Activated CD8-positive, alpha-beta memory T cell treated with anti-CD3 and anti-CD28 coated beads, Interleukin-2, amount 50 U/mL, for 1 hour (primary cell): ENCODE measurements around the gene GALNT14.
"Not testable (repeated sequence)": the region's sequence is repeated elsewhere in the genome, so short reads cannot be mapped to it uniquely, and the experiment has no call there.

Experiments
- DNase-seq: peaks from one replicate; pipeline ENCODE4 v3.0.0-alpha.2; 2020; ENCODE audit errors: extremely low read depth

The GALNT14 gene

GRCh38 chr2:30948130-30948529, 190.1 kb downstream of the GALNT14 start:
- no peak for DNase-seq

DNA sequence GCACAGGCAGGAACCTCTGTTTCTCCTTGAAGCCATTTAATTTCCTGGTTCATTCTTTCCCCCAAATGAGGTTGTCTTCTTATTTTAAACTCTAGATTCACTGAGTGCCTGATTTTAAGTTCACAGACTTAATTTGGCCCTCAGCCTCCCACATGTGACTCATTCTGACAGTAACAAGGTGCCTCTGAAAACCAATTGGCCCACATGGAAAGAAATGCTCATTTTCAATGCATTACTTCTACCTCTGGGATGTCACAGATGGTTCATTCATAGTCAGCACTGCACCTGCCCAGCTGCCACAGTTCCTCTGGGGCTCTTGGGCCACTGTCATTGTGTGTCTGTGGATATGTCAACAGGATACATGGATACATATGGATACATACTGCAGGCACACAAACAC, 190.6 kb downstream of the GALNT14 start:
- no peak for DNase-seq

DNA sequence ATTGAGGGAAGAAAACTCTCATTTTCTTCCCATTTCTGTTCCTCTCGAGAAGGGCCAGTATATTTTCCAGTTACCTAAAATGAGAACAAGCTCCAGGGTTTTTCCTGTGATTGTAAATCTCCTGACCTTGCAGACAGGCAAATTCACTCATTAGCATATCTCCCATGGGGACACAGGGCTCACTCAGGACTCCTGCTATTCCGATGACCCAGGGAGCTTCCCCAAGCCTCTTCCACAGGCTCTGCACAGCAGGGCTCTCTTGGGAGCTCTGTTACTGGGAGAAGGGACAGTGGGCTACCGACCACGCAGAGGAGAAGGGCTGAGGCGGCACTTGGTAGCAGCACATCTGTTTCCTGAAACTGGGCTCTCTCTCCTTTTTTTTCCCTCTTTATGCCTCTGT, 195.8 kb downstream of the GALNT14 start:
- no peak for DNase-seq

GRCh38 chr2:30940839-30941238, 197.4 kb downstream of the GALNT14 start:
- DNase-seq: no peak

- no peak for DNase-seq
Observed at GRCh38 chr2:30939364-30939763, 198.9 kb downstream of the GALNT14 start.

GRCh38 chr2:30938196-30938595, 200.0 kb downstream of the GALNT14 start:
- no peak for DNase-seq

DNA sequence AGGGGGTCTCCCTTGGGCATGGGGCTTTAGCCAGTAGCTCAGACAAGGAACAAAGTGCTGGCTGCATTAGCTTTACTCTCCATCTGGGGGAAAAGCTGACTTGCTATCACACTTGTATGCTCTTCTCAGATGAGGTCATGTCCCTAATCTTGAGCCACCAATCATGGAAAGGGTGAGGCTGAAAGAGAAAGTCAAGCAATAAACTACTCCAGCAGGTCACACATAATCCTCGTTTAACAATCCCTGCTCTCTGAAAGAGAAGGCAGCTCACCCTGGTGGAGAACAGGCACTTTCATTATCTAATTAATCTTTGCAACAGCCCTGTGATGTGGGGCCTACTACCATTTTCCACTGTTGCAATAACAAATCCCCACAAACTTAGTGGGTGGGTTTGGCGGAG, 201.3 kb downstream of the GALNT14 start:
- no peak for DNase-seq

GRCh38 chr2:30935795-30936194, 202.4 kb downstream of the GALNT14 start:
- no peak for DNase-seq

- no peak for DNase-seq
Observed at GRCh38 chr2:30934066-30934465, 204.2 kb downstream of the GALNT14 start.

DNA sequence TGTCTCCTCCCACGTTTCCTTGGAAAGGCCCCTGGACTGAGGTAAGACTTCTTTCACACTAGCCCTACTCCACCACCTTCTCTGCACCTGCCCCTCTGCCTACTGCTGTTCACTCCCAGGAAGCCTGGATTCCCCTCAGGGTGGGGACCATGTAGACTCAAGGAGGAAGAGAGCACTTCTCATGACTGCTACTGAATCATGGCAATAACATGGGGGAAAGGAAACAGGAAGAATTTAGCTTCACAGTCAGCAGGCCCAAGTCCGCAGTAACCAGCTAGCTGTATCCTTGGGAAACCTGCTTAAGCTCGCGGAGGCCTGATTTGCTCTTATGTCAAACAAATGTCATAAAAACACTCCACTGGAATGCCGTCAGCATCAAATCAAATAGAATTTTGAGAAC, 204.7 kb downstream of the GALNT14 start:
- no peak for DNase-seq

- DNase-seq: no peak
Observed at GRCh38 chr2:30932870-30933269, 205.4 kb downstream of the GALNT14 start.

DNA sequence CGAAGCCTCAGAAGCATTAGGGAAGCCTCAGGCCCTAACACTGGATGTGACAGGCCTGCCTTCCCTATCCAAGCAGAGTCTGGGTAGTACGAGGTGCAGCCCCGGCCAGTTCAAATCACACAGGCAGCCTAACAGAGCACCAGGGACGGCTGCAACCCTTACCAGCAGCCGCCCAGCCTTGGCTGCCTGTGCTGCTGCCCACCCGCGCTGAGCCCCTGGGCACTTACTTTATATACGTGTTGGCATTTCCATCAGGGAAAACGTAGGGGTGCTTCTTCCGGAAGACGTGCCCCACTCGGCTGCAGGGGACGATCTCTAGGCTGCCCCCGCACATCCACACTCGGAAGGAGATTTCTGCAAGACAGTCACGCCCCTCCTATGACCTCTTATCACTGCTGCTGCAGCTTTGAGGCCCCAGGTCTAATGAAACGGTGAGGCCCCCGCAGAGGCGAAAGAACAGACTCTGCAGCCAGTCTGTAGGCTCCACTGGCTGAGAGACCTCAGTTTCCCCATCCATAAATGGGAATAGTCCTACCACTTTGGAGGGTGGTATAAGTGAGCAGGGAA, 206.3 kb downstream of the GALNT14 start:
- no peak for DNase-seq

DNA sequence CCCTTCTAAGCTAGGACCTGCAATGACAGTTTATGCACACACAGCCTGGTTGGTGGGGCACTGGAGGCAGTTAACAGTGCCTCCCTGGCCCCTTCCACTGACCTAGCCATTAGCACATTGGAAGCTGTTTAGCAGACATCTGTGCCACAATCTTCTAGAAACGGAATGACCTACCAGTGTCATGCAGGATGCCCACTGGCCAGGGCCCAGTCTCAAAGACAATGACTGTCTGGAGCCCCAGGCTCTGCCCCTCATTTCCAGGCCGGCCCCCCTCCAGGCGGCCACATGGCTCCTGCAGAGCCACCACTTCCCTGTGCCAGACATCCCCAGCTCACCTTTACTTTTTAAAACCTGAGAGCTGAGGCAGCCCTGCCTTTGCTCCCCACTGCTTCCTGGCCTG, 207.5 kb downstream of the GALNT14 start:
- no peak for DNase-seq

- DNase-seq: no peak
Observed at GRCh38 chr2:30927465-30928075, 210.7 kb downstream of the GALNT14 start.

DNA sequence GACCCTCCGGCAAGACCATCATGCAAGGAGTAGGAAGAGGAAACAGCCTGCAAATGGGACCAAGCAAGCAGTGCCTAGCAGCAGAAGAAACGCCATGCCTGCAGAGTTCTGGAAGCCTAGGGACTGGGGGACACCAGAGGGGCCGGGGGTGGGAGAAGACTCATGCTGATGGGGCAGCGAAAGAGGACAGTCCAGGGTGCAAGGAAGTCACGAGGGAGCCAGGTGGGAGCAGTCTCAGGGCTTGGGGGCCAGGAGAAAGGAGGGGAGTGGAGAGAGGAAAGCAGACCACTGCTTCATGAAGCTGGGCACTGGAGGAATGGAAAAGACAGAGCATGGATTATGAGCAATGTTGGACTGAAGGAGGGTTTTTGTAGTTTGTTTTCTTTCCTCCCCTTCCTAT, 211.6 kb downstream of the GALNT14 start:
- no peak for DNase-seq

- DNase-seq: no peak
Observed at GRCh38 chr2:30923623-30924022, 214.6 kb downstream of the GALNT14 start.

GRCh38 chr2:30920511-30920910, 217.7 kb downstream of the GALNT14 start:
- DNase-seq: no peak

DNA sequence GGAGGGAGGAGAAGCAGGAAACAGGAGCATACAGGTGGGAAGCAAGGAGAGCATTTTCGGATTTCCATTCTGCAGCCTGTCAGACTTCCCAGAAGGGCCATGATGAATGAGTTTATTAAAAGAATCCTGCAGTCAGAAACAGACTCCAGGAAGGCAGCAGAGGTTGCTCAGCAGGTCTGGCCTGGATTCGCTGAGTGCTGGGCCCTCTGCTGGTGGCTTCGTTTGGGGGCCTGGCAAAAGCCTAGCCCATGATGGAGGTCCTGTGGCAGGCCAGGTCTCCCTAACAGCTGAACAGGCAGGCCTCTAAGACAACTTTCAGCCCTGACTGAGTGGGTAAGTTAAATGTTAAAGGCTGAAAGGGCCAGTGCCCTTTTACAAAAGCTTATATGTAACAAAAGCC, 222.8 kb downstream of the GALNT14 start:
- no peak for DNase-seq

DNA sequence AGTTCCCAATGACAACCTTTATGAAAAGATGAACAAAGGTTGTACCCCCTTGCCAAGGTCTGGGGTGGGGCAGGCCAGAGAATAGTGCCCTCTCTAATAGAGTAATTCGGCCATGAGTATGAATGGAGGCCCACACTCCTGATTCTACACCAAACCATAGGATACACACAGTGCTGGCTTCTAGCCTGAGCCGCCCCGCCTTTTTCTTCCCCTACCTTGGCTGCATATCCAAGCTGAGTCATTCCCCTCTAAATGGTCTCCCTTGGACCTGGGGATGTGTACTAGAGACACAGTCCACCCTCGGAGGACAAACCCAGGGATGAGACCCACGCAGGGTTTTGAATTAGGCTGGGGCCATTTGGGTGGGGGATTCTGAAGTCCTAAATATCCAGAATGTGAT, 223.8 kb downstream of the GALNT14 start:
- DNase-seq: no peak

DNA sequence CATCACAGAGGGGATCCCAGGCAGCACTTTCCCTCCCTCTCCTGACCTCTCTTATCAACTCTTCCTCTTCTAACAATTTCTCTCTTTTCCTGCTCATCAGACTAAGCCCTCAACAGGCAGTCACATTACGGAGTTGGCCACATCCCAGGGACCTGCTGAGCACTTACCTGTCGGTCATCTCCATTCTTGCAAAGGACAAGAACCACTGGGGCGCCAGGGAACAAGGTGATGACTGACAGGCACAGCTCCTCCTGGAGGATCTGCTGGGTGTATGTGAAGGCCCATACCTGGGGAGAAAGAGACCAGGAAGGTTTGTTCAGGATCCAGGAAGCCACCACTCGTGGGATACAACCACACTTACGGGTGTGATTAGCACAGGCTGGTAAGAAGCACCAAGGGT, 226.2 kb downstream of the GALNT14 start:
- DNase-seq: no peak

GRCh38 chr2:30911327-30911726, 226.9 kb downstream of the GALNT14 start:
- no peak for DNase-seq

DNA sequence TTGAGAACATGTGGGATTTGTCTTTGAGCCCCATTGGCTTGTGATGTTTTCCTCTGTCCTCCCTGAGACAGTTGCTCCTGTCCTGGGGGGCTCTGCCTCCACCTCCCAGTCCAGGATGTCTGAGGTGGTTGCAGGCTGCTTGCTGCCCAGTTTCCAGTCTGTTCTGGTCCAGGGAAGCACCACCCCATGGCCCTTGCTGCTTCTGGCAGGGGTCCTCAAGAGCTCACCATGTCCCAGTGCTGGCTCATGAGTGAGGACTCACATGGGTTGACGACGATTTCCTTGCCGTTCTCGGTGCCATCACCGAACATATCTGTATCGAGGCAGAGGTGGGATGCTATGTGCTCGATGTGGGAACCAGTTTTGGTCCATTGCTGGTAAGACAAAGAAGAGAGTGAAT, 227.6 kb downstream of the GALNT14 start:
- no peak for DNase-seq

GRCh38 chr2:30904437-30904836, 233.8 kb downstream of the GALNT14 start:
- DNase-seq: not testable (repeated sequence)

DNA sequence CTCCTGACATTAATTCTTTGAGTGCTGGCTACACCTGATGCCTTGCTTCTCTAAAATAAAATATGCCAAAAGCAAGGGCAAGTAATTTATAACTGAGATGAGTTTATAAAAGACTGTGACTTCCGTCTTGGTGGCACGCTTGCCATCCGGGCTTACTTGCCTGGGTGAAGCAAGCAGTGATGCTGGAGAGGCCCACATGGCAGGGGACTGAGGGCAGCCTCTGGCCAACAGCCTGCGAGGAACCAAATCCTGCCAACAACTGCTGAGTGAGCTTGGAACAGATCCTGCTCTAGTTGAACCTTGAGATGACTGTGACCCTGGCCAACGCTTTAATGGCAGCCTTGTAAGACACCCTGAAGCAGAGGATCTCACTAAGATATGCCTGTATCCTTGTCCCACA, 234.9 kb downstream of the GALNT14 start:
- DNase-seq: no peak
